GM23338 (cell line): Measurements from ENCODE around the gene SPTBN2. TPM values are rescaled to one million over a fixed set of nuclear protein-coding genes. Genes with fewer than 3 reads are reported as not detected.

ENCODE experiments used
- ATAC-seq: fragments of 200-7000 bp; cut with Tn5 transposase; 3 replicates; pipeline ENCODE4 v1.9.1; 2020
- DNase-seq: peaks from one replicate; pipeline ENCODE4 v3.0.0-alpha.2; 2015; ENCODE audit warnings: low spot score
- H2AFZ ChIP-seq: fragments of 200-600 bp; sonication (generic); 2 replicates; pipeline ENCODE4 v1.8.0; 2016; ENCODE audit warnings: antibody characterized with exemption, mild to moderate bottlenecking, moderate library complexity
- H3F3A ChIP-seq: fragments of 200-600 bp; sonication (generic); replicated peaks from 2 replicates; pipeline ENCODE4 v1.8.0; 2017; ENCODE audit warnings: antibody characterized with exemption, mixed run types, low read depth
- H3K27ac ChIP-seq: fragments of 200-600 bp; sonication (generic); 2 replicates; pipeline ENCODE4 v1.6.1; 2016; ENCODE audit warnings: low read depth
- H3K27me3 ChIP-seq: fragments of 200-600 bp; sonication (generic); 2 replicates; pipeline ENCODE4 v1.8.0; 2016; ENCODE audit warnings: mild to moderate bottlenecking, mixed run types, moderate library complexity; ENCODE audit not compliant: insufficient read depth
- H3K36me3 ChIP-seq: fragments of 200-600 bp; sonication (generic); 2 replicates; pipeline ENCODE4 v1.8.0; 2016; ENCODE audit warnings: mild to moderate bottlenecking; ENCODE audit not compliant: insufficient read depth
- H3K4me1 ChIP-seq: fragments of 200-600 bp; sonication (generic); 2 replicates; pipeline ENCODE4 v1.8.0; 2016; ENCODE audit warnings: mild to moderate bottlenecking, moderate library complexity; ENCODE audit not compliant: insufficient read depth
- H3K4me2 ChIP-seq: fragments of 200-600 bp; sonication (generic); 2 replicates; pipeline ENCODE4 v1.7.1; 2017; ENCODE audit warnings: mixed run types
- H3K4me3 ChIP-seq: fragments of 200-600 bp; sonication (generic); 2 replicates; pipeline ENCODE4 v1.6.1; 2016; ENCODE audit warnings: mixed run types
- H3K79me2 ChIP-seq: fragments of 200-600 bp; sonication (generic); replicated peaks from 2 replicates; pipeline ENCODE4 v1.8.0; 2017; ENCODE audit warnings: mild to moderate bottlenecking; ENCODE audit not compliant: insufficient read depth
- H3K9me2 ChIP-seq: fragments of 200-600 bp; sonication (generic); 2 replicates; pipeline ENCODE4 v1.8.0; 2017; ENCODE audit not compliant: insufficient read depth
- H4K20me1 ChIP-seq: fragments of 200-600 bp; sonication (generic); replicated peaks from 2 replicates; pipeline ENCODE4 v1.8.0; 2017; ENCODE audit warnings: mild to moderate bottlenecking; ENCODE audit not compliant: insufficient read depth
- H3K27ac Mint-ChIP-seq: 2 replicates; pipeline ENCODE4 v1.8.0; 2020; ENCODE audit warnings: inconsistent platforms, mild to moderate bottlenecking, moderate library complexity, mixed read lengths
- H3K27me3 Mint-ChIP-seq: 3 replicates; pipeline ENCODE4 v1.8.0; 2022; ENCODE audit warnings: low read depth, mild to moderate bottlenecking, moderate library complexity, mixed read lengths, inconsistent platforms; ENCODE audit not compliant: insufficient read depth, poor library complexity
- H3K36me3 Mint-ChIP-seq: 3 replicates; pipeline ENCODE4 v1.8.0; 2021; ENCODE audit warnings: low read depth, mild to moderate bottlenecking, inconsistent platforms, moderate library complexity, mixed read lengths
- H3K4me1 Mint-ChIP-seq: 3 replicates; pipeline ENCODE4 v1.8.0; 2020; ENCODE audit warnings: mild to moderate bottlenecking, inconsistent platforms, mixed read lengths
- H3K4me3 Mint-ChIP-seq: 3 replicates; pipeline ENCODE4 v1.8.0; 2021; ENCODE audit warnings: moderate library complexity, mild to moderate bottlenecking, inconsistent platforms, mixed read lengths
- H3K9me3 Mint-ChIP-seq: 3 replicates; pipeline ENCODE4 v1.8.0; 2020; ENCODE audit warnings: moderate library complexity, mild to moderate bottlenecking, inconsistent platforms, mixed read lengths
- CREB1 ChIP-seq: fragments of 250-450 bp; sonication (Bioruptor Pico); IDR thresholded peaks from 2 replicates; pipeline ENCODE4 v1.5.0; 2020; ENCODE audit warnings: low read depth, mild to moderate bottlenecking, moderate library complexity
- EZH2 ChIP-seq: fragments of 200-600 bp; sonication (generic); IDR thresholded peaks from one replicate; pipeline ENCODE4 v1.8.0; 2017; ENCODE audit warnings: antibody characterized with exemption, mild to moderate bottlenecking, low read depth; ENCODE audit not compliant: unreplicated experiment
- EZH2phosphoT487 ChIP-seq: fragments of 200-600 bp; sonication (generic); IDR thresholded peaks from one replicate; pipeline ENCODE4 v1.8.1; 2018; ENCODE audit warnings: antibody characterized with exemption; ENCODE audit not compliant: unreplicated experiment
- JUNB ChIP-seq: IDR thresholded peaks from one replicate; pipeline ENCODE4 v1.6.1; 2016; ENCODE audit warnings: antibody characterized with exemption; ENCODE audit not compliant: unreplicated experiment
- NANOG ChIP-seq: IDR thresholded peaks from 2 replicates; pipeline ENCODE4 v1.6.1; 2016; ENCODE audit warnings: antibody characterized with exemption, borderline replicate concordance
- POLR2AphosphoS5 ChIP-seq: IDR thresholded peaks from 2 replicates; pipeline ENCODE4 v1.6.1; 2016; ENCODE audit warnings: antibody characterized with exemption, low read depth
- STAT1 ChIP-seq: IDR thresholded peaks from one replicate; pipeline ENCODE4 v1.6.1; 2016; ENCODE audit warnings: antibody characterized with exemption; ENCODE audit not compliant: unreplicated experiment
- ZNF114 ChIP-seq: fragments of 250-450 bp; sonication (Bioruptor Pico); IDR thresholded peaks from 2 replicates; pipeline ENCODE4 v1.5.0; 2020; ENCODE audit warnings: mild to moderate bottlenecking, moderate library complexity
- ZNF331 ChIP-seq: fragments of 250-450 bp; sonication (Bioruptor Pico); IDR thresholded peaks from 2 replicates; pipeline ENCODE4 v1.5.0; 2020; ENCODE audit warnings: low read depth, mild to moderate bottlenecking, moderate library complexity
- ZNF462 ChIP-seq: fragments of 250-450 bp; sonication (Bioruptor Pico); IDR thresholded peaks from 2 replicates; pipeline ENCODE4 v1.5.0; 2020; ENCODE audit warnings: mild to moderate bottlenecking, moderate library complexity
- polyA plus RNA-seq: library from polyadenylated mRNA; unstranded; fragments of >200 nt; fragmentation: Nextera tagmentation; extraction: Ambion mirVana; gene quantifications from 2 replicates; pipeline ENCODE4 v1.2.1, GENCODE V29; 2016
- total RNA-seq: library from RNA; depleted of rRNA; stranded (reverse); fragments of >200 nt; shearing (Covaris generic); gene quantifications from 2 replicates; pipeline ENCODE4 v1.2.3, GENCODE V29; 2014
- TF ChIP-seq, protein P1 (sequence below): IDR thresholded peaks from one replicate; pipeline ENCODE4 v1.6.1; 2018; ENCODE audit warnings: antibody characterized with exemption; ENCODE audit not compliant: unreplicated experiment
- TF ChIP-seq, protein P2 (sequence below), 2 experiments: fragments of 200-600 bp in 1 of 2; sonication (generic) in 1 of 2; conservative IDR thresholded peaks; 2 replicates each; pipeline versions ENCODE4 v1.5.1 to v1.6.1; 2016 to 2017; ENCODE audit warnings: antibody characterized with exemption in 2 of 2, low read depth in 2 of 2, mild to moderate bottlenecking in 2 of 2, moderate library complexity in 1 of 2

SPTBN2 gene
- total and polyA plus RNA-seq, 2 experiments from 2014 or later: 7.7 to 49.1 TPM

GRCh38 chr11:66697988-66698387 is 31.0 kb downstream of the SPTBN2 start:
- Histone ChIP-seq H3K9me2 (no peaks in the 10 kb centered on the region), H3K4me1 (no peaks in the 10 kb centered on the region), H3K4me2 (no peak overlapping the region), H3K4me3 (no peak overlapping the region), H3K36me3 (no peaks in the 10 kb centered on the region), H3K27ac (no peak overlapping the region), H2AFZ (no peak overlapping the region), H3K79me2 (no peaks in the 10 kb centered on the region), H4K20me1 (no peaks in the 10 kb centered on the region), H3F3A (no peaks in the 10 kb centered on the region), H3K27me3 (no peaks in the 10 kb centered on the region)
- Mint-ChIP-seq H3K9me3 (no peaks in the 10 kb centered on the region; the same call in 2 of the 3 replicates), H3K4me1 (no peaks in the 10 kb centered on the region; the same call in 1 of the 3 replicates), H3K36me3 (peaks cover 63% of the 10 kb centered on the region), H3K4me3 (no peak overlapping the region), H3K27ac (no peak overlapping the region), H3K27me3 (peaks cover 8% of the 10 kb centered on the region)
- no peak for DNase-seq
- ATAC-seq: no peak
- TF ChIP-seq ZNF462 (no peak), ZNF114 (CRISPR knock-in tag) (no peak), ZNF331 (CRISPR knock-in tag) (no peak), CREB1 (no peak), EZH2 (no peak), EZH2phosphoT487 (no peak), JUNB (no peak), POLR2AphosphoS5 (no peak), NANOG (no peak), STAT1 (no peak)
- TF ChIP-seq, protein P1, sequence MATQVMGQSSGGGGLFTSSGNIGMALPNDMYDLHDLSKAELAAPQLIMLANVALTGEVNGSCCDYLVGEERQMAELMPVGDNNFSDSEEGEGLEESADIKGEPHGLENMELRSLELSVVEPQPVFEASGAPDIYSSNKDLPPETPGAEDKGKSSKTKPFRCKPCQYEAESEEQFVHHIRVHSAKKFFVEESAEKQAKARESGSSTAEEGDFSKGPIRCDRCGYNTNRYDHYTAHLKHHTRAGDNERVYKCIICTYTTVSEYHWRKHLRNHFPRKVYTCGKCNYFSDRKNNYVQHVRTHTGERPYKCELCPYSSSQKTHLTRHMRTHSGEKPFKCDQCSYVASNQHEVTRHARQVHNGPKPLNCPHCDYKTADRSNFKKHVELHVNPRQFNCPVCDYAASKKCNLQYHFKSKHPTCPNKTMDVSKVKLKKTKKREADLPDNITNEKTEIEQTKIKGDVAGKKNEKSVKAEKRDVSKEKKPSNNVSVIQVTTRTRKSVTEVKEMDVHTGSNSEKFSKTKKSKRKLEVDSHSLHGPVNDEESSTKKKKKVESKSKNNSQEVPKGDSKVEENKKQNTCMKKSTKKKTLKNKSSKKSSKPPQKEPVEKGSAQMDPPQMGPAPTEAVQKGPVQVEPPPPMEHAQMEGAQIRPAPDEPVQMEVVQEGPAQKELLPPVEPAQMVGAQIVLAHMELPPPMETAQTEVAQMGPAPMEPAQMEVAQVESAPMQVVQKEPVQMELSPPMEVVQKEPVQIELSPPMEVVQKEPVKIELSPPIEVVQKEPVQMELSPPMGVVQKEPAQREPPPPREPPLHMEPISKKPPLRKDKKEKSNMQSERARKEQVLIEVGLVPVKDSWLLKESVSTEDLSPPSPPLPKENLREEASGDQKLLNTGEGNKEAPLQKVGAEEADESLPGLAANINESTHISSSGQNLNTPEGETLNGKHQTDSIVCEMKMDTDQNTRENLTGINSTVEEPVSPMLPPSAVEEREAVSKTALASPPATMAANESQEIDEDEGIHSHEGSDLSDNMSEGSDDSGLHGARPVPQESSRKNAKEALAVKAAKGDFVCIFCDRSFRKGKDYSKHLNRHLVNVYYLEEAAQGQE: no peak
- TF ChIP-seq, protein P2, sequence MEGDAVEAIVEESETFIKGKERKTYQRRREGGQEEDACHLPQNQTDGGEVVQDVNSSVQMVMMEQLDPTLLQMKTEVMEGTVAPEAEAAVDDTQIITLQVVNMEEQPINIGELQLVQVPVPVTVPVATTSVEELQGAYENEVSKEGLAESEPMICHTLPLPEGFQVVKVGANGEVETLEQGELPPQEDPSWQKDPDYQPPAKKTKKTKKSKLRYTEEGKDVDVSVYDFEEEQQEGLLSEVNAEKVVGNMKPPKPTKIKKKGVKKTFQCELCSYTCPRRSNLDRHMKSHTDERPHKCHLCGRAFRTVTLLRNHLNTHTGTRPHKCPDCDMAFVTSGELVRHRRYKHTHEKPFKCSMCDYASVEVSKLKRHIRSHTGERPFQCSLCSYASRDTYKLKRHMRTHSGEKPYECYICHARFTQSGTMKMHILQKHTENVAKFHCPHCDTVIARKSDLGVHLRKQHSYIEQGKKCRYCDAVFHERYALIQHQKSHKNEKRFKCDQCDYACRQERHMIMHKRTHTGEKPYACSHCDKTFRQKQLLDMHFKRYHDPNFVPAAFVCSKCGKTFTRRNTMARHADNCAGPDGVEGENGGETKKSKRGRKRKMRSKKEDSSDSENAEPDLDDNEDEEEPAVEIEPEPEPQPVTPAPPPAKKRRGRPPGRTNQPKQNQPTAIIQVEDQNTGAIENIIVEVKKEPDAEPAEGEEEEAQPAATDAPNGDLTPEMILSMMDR (conservative IDR thresholded peaks at IDR 0.05; ENCODE audit: low read depth in 2 of 2): no peak
